ENCODE measurements around the gene NR3C2. TPM values are rescaled to one million over a fixed set of nuclear protein-coding genes. Genes with fewer than 3 reads are reported as not detected.
A peak's percentile ranks its signal among the peaks of the same experiment; 100 is the strongest.

Gene NR3C2
- polyA plus RNA-seq, 3 donors, result 0.09 to 0.27 (median 0.20) TPM

DNA sequence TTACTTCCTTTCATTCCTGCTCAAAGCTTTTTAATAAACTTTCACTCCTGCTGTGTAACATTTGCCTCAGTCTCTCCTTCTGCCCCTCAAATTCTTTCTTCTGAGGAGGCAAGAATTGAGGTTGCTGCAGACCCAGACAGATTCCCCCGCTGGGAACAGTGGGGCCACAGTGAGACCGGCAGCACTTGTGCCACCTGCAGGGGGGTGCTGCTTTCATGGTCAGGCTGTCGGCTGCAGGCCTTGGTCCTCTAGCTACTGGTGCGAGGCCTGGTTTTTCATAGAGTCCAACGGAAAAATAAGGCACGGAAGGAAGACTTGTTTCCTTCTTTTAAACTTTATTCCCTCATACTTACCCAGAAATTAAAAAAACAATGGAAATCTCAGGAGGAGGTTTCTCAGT is 296.7 kb downstream of the NR3C2 start:
- peak overlapping the region in 1 of 7 donors; percentile 71 for H3K27ac Mint-ChIP-seq

DNA sequence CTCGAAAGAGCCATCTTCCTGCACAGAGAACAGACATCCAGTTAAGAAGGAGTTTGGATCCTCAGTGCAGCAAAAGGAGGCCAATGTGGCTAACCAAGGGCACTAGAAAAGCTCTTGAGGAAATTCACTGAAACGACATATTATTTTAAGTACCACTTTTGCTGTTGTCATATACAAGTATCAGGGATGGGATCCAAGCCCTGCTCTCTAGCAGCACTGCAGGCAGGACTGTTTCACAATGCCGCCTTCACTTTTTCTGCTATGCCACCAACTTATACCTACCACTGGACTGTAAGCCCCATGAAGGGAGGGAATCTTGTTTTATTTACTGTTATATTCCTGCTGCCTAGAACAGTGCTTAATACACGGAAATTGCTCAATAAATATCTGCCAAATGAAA is 299.0 kb downstream of the NR3C2 start:
- H3K4me1 Mint-ChIP-seq, result peaks cover 4% of the 10 kb centered on the region
- Histone ChIP-seq H3K27ac (ENCODE audit: low read depth in 1 of 2, low read length in 2 of 2) (no peak overlapping the region), H3K9ac (ENCODE audit: insufficient read depth, low read length, poor library complexity, severe bottlenecking) (no peak overlapping the region), H3K9me3 (replicated peaks in 1 of 2; ENCODE audit: control insufficient read depth in 1 of 2, insufficient read depth in 1 of 2, low read length in 2 of 2) (no peaks in the 10 kb centered on the region), H3K4me1 (ENCODE audit: control insufficient read depth in 1 of 2, insufficient read depth in 2 of 2, low read length in 2 of 2) (no peaks in the 10 kb centered on the region), H3K27me3 (ENCODE audit: control insufficient read depth in 2 of 2, insufficient read depth in 2 of 2, low read length in 2 of 2) (no peaks in the 10 kb centered on the region), H3K36me3 (replicated peaks in 1 of 2; ENCODE audit: control insufficient read depth in 1 of 2, insufficient read depth in 2 of 2, low read length in 2 of 2) (no peaks in the 10 kb centered on the region), H4K20me1 (ENCODE audit: insufficient read depth, low read length) (no peaks in the 10 kb centered on the region), H3K79me2 (ENCODE audit: insufficient read depth, low read length) (no peaks in the 10 kb centered on the region), H3K4me3 (replicated peaks in 1 of 3; ENCODE audit: low read depth in 2 of 3, low read length in 3 of 3) (no peak overlapping the region), H2AFZ (ENCODE audit: insufficient read depth, low read depth, low read length, poor library complexity, severe bottlenecking) (no peak overlapping the region), H3K4me2 (replicated peaks; ENCODE audit: extremely low read depth, low read length, poor library complexity, severe bottlenecking) (no peak overlapping the region)
- H3K9me3 Mint-ChIP-seq, result peaks cover 0 to 3% (median 0%) of the 10 kb centered on the region in 7 donors
- no peak overlapping the region for H3K27ac Mint-ChIP-seq
- H3K4me3 Mint-ChIP-seq, result no peak overlapping the region
- peaks cover 0 to 6% (median 0%) of the 10 kb centered on the region in 3 donors for H3K27me3 Mint-ChIP-seq (ENCODE audit: low read depth in 3 of 3)
- H3K36me3 Mint-ChIP-seq, result no peaks in the 10 kb centered on the region
- 100% methylated on average over 2 of the region's 4 CpGs for WGBS (ENCODE audit: insufficient coverage)
- intact Hi-C loops (cut with micrococcal nuclease), result no loop called here
- TF ChIP-seq, protein P1, sequence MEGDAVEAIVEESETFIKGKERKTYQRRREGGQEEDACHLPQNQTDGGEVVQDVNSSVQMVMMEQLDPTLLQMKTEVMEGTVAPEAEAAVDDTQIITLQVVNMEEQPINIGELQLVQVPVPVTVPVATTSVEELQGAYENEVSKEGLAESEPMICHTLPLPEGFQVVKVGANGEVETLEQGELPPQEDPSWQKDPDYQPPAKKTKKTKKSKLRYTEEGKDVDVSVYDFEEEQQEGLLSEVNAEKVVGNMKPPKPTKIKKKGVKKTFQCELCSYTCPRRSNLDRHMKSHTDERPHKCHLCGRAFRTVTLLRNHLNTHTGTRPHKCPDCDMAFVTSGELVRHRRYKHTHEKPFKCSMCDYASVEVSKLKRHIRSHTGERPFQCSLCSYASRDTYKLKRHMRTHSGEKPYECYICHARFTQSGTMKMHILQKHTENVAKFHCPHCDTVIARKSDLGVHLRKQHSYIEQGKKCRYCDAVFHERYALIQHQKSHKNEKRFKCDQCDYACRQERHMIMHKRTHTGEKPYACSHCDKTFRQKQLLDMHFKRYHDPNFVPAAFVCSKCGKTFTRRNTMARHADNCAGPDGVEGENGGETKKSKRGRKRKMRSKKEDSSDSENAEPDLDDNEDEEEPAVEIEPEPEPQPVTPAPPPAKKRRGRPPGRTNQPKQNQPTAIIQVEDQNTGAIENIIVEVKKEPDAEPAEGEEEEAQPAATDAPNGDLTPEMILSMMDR (IDR thresholded peaks at IDR 0.05), result no peak
- no peak for DNase-seq

More for the DNA sequence above, 296.7 kb downstream of the NR3C2 start:
- Histone ChIP-seq H3K4me1 (ENCODE audit: control insufficient read depth in 1 of 2, insufficient read depth in 2 of 2, low read length in 2 of 2) (no peaks in the 10 kb centered on the region), H3K9me3 (replicated peaks in 1 of 2; ENCODE audit: control insufficient read depth in 1 of 2, insufficient read depth in 1 of 2, low read length in 2 of 2) (no peaks in the 10 kb centered on the region), H3K4me3 (replicated peaks in 1 of 3; ENCODE audit: low read depth in 2 of 3, low read length in 3 of 3) (no peak overlapping the region), H2AFZ (ENCODE audit: insufficient read depth, low read depth, low read length, poor library complexity, severe bottlenecking) (no peak overlapping the region), H3K27me3 (ENCODE audit: control insufficient read depth in 2 of 2, insufficient read depth in 2 of 2, low read length in 2 of 2) (no peaks in the 10 kb centered on the region), H3K79me2 (ENCODE audit: insufficient read depth, low read length) (no peaks in the 10 kb centered on the region), H3K4me2 (replicated peaks; ENCODE audit: extremely low read depth, low read length, poor library complexity, severe bottlenecking) (no peak overlapping the region), H3K27ac (ENCODE audit: low read depth in 1 of 2, low read length in 2 of 2) (no peak overlapping the region), H3K9ac (ENCODE audit: insufficient read depth, low read length, poor library complexity, severe bottlenecking) (no peak overlapping the region), H4K20me1 (ENCODE audit: insufficient read depth, low read length) (no peaks in the 10 kb centered on the region), H3K36me3 (replicated peaks in 1 of 2; ENCODE audit: control insufficient read depth in 1 of 2, insufficient read depth in 2 of 2, low read length in 2 of 2) (no peaks in the 10 kb centered on the region)
- H3K9me3 Mint-ChIP-seq, result peaks cover 0 to 3% (median 0%) of the 10 kb centered on the region in 7 donors
- TF ChIP-seq, protein P1 (IDR thresholded peaks at IDR 0.05), result no peak
- H3K27me3 Mint-ChIP-seq (ENCODE audit: low read depth in 3 of 3), result peaks cover 0 to 2% (median 0%) of the 10 kb centered on the region in 3 donors
- no peak overlapping the region for H3K4me3 Mint-ChIP-seq
- 90% methylated on average over 3 of the region's 6 CpGs for WGBS (ENCODE audit: insufficient coverage)
- H3K36me3 Mint-ChIP-seq, result no peaks in the 10 kb centered on the region
- no peak for DNase-seq
- intact Hi-C loops (cut with micrococcal nuclease), result no loop called here
- peaks cover 4% of the 10 kb centered on the region for H3K4me1 Mint-ChIP-seq
